HG03571 (cell line): ENCODE data around the gene NR6A1.

Experiments used
- ATAC-seq: cut with Tn5 transposase; IDR thresholded peaks from one replicate; pipeline ENCODE4 v1.9.1; 2021; ENCODE audit not compliant: unreplicated experiment

The NR6A1 gene

GRCh38 chr9:124495126-124496074 lies 275.7 kb downstream of the NR6A1 start:
- ATAC-seq: no peak

DNA sequence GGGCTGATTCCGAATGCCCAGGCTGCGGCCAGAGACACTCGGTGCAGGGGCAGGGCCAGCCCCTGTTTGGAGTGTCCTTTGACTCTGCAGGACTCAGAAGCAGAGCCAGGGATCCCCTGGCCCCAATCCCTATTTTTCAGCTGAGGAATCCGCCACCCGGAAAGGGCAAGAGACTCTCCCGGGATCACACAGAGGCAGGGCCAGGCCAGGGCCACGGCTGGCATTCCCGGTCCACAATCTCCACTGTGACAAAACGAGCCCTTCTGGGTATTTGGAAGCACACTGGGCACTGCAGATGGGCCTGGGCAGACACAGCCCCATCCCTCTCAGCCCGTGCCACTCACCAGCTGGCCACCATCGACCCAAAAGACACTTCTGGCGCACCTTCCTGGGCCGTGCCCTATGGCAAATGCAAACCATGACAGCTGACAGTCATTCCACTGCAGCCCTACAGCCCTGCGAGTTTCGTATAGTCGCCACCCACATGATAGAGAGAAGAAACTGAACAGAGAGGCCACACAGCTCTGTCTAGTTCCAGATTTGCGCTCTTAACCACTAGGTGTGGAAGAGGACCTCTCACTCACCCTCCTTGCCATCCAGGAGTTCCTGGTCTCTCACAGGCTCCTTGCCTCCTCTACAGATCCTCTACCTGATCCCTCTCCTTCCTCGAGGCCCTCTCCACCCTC lies 277.2 kb downstream of the NR6A1 start:
- no peak for ATAC-seq

DNA sequence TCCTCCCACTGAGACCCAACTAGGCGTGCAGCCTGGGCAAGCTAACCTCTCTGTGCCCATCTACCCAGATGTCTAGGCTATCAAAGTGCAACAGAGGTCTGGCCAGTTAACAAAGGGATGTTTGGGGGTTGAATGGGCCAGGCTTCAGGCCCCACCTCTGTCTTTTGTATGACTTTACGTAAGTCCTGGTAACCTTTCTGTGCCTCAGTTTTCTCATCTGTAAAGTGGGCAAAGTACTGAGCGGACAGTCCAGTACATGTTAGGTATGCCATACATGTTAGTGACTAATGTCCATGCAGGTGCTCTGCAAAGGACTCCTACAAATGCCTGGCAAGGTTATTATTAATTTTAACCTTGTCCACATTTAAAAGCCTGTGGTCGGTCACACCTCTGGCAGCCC lies 277.9 kb downstream of the NR6A1 start:
- no peak for ATAC-seq

DNA sequence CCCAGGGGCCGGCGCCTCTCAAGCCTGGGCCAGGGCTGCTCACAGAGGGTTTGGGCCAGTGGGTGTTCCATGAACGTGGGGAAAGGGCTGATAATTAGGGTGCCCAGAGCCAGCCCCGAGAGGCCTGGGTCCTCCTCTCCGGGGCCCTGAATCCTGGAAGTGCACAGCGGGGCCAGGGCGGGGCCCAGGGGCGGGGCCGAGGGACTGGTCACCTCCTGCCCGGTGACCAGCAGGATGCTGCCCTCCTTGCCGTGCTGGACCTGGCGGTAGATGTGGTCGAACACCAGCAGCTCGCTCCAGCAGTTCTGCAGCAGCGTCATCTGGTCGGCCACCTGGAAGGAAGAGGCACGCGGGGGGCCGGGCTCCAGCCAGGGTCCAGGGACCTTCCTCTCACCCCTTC lies 278.3 kb downstream of the NR6A1 start:
- ATAC-seq: no peak

DNA sequence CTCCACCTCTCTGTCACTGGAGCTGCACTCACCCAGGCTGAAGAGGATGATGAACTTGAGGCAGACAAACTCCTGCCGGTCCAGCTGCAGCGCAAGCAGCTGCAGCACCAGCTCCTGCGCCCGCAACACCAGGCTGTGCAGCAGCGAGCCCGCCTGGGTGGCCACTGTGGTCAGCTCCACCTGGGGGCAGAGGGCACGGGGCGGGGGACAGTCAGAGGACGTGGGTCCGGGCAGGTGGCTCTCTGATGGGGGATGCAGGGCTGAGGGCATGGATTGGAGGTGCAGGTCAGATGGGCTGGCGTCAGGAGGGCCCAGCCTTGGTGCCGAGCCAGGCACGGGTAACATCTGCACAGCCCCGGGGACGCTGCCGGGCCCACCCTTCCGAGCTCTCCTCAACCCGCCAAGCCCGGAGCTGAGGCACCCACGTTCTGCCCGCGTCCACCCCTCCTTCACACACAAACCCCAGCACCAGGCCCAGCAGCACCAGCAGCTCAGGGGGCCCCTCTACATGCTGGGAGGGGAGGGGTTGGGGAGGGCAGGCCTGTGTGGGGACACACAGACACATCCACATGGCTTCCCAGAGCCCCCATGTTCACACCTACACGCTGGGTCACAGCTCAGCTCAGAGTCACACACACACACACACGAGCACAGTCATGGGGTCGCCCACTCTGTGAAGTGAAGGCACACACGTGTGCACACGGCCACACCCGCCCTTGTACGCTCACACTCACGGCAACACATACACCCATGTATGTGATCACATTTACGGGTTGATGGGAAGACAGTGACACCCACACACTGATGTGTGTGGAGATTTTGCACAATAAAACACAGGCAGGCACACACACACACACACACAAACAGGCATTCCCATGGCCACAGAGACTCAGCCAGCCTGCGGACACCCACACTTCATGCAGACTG lies 279.8 kb downstream of the NR6A1 start:
- ATAC-seq: no peak

- no peak for ATAC-seq
These were observed 281.1 kb downstream of the NR6A1 start for GRCh38 chr9:124490004-124490403.

DNA sequence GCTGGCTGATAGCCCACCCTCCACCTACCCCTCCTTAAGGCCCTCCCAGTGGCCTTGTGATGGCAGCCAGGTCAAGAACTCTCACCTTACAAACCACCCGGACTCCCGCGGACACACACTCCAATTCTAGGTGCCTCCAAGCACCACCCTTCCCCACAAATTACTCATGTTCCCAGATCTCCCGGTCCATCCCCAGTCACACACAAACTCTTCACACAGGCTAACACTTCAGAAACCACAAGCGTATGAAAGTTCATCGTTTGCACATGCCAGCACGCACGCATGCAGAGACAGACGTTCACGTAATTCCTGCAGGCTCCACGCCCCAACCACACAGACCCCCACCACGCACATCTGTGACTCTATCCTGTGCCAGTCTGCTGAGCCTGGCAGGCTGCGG lies 281.9 kb downstream of the NR6A1 start:
- ATAC-seq: no peak

DNA sequence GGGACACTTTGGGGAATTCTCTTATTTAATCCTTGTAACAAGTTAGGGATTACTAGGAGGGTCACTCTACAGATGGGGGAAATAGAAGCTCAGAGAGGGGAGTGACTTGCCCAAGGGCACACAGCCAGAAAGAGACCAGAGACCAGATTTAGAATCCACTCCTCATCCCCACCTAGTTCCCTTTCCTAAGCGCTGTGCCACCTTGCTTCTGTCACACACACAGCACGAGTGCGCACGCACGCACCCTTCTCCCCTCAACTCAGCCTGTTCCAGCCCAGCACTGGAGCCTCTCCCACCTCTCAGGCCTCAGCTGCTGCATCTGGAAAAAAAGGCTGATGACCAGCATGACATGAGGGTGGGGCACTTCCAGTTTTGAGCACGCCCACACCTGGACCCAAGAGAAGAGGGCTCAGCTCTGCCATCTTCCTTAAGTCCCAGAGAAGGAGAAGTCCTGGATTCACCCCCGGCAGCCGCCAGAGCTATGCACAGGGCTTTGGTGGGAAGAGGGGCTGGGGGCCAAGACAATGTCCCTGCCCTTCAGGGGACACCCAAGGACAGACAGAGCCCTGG lies 282.4 kb downstream of the NR6A1 start:
- no peak for ATAC-seq

GRCh38 chr9:124487260-124488182 lies 283.6 kb downstream of the NR6A1 start:
- no peak for ATAC-seq

GRCh38 chr9:124486778-124487259 lies 284.3 kb downstream of the NR6A1 start:
- no peak for ATAC-seq

DNA sequence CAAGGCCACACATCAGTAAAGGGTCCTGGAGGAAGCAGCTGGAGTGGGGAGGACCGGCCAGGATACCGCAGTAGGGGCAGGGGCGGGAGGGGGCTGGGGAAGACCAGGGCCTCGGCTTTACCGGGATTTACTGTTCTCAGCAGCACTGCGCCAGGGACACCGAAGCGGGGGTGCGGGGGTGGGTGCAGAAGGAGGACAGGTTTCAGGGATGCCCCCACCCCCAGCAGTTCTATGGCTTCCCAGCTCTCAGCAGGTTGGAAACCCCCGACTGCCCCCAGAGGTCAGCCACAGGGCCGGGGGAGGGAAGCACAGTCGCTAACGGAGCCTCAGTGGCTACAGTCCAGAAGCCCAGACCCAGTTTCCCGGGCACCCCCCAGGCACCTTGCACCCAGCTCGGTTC lies 285.2 kb downstream of the NR6A1 start:
- ATAC-seq: no peak

DNA sequence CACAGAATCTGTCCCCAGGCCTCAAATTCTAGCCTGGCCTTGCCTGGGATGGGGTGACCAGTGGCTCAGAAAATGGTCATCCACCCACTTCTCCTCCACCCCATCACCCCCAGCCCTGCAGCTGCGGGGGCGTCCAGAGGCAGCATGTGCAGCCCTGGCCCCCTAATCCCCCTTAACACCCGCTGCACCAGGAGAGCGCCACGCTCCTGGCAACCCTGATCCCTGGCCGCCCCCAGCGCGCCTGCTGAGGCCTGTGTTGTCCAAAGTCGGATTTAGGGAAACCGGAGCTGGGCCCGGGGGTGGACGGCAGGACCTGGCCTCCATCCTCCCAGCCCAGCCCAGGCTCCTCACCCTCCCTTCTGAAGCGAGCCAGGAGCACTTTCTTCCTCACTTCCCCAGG lies 285.9 kb downstream of the NR6A1 start:
- ATAC-seq: no peak

GRCh38 chr9:124483481-124483880 lies 287.6 kb downstream of the NR6A1 start:
- no peak for ATAC-seq

DNA sequence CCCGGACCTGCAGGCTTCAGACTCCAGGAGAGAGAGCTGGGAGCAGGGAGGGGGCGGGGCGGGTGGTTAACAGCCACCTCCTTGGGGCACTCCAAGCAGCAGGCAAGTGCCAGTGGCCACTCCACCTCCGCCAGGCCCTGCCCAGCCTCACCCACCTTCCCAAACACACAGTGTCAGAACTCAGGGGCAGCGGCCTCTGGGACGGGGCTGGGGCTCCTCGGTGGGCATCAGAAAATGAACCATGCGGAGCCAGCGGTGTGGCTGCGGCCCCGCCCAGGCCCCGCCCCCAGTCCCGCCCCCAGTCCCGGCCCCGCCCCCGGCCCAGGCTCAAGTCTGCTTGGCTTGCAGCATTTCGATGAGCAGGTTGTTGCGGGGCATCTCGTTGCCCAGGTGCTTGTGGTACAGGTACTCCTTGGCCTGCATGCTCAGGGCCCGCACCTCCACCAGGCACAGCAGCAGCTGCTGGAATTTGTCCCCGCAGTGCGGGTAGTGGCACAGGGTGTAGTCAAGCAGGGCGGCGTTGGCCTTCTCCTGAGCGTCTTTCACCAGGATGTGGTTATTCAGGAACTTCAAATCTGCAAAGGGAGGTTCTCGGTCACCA lies 288.6 kb downstream of the NR6A1 start:
- no peak for ATAC-seq

DNA sequence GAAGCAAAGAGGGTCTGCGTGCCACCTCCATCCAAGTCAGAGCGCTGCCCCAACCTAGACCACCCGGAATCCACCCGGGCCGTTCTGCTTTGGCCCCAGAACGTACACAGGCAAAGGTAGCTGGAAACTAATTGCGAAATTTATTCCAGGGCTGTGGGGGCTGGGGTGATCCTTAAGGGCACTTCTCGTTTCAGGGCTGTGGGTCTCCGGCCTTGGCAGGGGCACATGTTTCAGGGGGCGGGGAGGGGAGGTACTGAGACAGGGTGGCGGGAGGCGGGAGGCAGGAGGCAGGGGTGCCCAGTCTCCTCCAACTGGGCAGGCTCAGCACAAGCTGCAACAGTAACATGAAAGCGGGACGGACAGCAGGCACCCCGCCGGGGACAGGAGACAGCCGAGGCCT lies 290.0 kb downstream of the NR6A1 start:
- no peak for ATAC-seq

GRCh38 chr9:124480621-124480981 lies 290.5 kb downstream of the NR6A1 start:
- no peak for ATAC-seq

DNA sequence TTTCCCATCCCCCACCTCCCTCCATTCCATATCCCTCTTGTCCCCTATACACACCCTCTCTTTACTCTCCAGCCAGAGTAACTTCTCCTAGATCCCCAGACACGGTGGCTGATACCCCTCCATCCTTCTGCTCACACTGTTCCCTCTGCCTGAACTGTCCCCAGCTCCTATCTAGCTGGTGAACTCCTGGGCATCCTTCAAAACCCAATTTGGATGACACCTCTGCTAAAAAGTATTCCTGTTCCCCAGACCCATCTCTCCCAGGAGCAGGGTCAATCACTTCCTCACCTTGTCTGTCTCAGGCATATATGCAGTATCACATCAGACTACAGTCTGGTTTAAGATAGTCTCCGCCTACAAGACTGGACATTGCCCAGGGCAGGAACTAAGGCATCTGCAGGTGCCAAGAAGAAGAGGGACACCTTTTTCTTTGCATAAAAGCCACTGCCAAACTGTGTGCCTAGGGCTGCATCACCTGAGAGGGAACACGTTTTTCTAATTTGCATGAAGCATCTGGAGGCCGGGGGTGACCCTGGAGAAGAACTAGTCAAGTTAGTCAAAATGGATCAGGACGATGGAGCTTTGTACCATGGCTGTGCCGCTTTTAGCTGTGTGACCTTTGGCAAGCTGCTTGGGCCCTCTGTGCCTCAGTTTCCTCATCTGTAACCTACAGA lies 291.0 kb downstream of the NR6A1 start:
- no peak for ATAC-seq

GRCh38 chr9:124479371-124479770 lies 291.7 kb downstream of the NR6A1 start:
- ATAC-seq: no peak

DNA sequence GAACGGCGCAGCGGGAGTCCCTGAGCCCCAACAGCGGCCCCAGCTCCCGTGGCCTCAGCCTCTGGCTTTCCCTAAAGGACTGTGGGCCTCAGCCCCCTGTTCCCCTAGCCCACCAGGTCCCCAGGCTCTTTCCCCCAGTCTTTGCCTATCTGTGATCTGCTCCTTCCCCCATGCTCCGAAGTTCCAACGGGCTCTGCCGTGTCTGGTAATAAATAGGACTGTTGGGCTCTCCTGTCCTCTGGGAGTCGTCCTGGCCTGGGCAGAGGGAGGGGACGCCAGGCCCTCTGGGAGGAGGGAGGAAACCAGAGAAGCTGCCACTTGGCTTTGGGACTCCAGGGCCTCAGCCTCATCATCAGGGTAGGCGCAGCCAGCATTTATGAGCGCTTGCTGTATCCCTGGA lies 292.8 kb downstream of the NR6A1 start:
- no peak for ATAC-seq
